ENCODE measurements around the gene DHRS4. TPM values are rescaled to one million over a fixed set of nuclear protein-coding genes. Genes with fewer than 3 reads are reported as not detected.

Gene DHRS4
- total and polyA plus RNA-seq, 2 of the 13 experiments (the other 11 are each of a cell fraction or from before 2014, with no cell fraction given) = 23.9 to 45.1 TPM

DNA sequence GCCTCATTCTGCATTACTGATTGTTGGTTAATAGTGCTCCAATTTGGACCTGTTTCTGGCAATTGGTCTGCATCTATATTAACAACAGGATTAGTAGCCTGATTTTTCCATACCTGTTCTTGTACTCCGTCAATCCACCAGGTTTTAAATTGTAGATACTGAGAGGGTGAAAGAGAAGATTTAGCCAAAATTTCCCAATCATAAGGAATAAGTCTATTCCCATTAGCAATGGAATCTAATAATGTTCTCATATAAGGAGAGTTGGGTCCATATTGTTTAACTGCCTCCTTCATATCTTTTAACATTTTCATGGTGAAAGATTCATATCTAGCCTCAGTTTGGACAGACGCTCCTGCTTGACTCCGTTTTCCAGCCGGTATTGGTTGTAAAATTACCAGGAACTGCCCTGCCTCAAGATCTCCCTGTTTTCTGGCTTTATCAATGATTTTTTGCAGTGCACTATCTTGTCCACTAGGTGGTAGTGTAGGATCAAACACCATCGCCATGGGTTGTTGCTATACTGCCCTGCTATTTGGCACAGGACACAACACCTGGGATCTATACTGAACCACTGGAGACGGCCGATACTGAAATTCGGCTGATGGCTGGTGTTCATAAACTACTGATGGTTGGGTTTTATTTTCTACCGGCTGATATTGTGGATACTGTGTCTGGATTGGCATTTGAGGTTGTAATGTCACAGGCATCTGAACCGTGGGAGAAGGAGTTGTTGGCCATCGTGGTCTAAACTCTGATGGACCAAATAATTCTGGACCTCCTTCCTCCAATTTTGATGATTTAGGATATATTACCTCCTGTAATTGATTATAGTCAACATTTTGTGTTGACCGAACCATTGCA lies 60.3 kb downstream of the DHRS4 start (continued):
- TF ChIP-seq RORA (CRISPR knock-in tag; IDR thresholded peaks at IDR 0.05) (no peak), ZNF30 (CRISPR knock-in tag; IDR thresholded peaks at IDR 0.05) (no peak), ZNF513 (CRISPR knock-in tag; conservative IDR thresholded peaks at IDR 0.05) (no peak), ZNF367 (CRISPR knock-in tag; IDR thresholded peaks at IDR 0.05; ENCODE audit: borderline replicate concordance) (no peak), TBX2 (CRISPR knock-in tag; IDR thresholded peaks at IDR 0.05; ENCODE audit: borderline replicate concordance) (peak; percentile 66), ZNF605 (CRISPR knock-in tag; IDR thresholded peaks at IDR 0.05) (no peak; the same call in 1 of the 2 replicates), SP4 (CRISPR knock-in tag; IDR thresholded peaks at IDR 0.05) (0 out of 2 replicates have a peak, but pooled peaks have one; percentile 50), PRDM4 (CRISPR knock-in tag; IDR thresholded peaks at IDR 0.05; ENCODE audit: borderline replicate concordance) (no peak), DNMT1 (CRISPR knock-in tag; IDR thresholded peaks at IDR 0.05) (no peak), PPARG (CRISPR knock-in tag; conservative IDR thresholded peaks at IDR 0.05) (peak; percentile 78), ZNF670 (CRISPR knock-in tag; IDR thresholded peaks at IDR 0.05; ENCODE audit: borderline replicate concordance) (no peak), RELA (CRISPR knock-in tag; IDR thresholded peaks at IDR 0.05) (peak; percentile 29; the same call in 1 of the 2 replicates), PCBP1 (IDR thresholded peaks at IDR 0.05; ENCODE audit: borderline replicate concordance, low read depth, low read length) (no peak), ZNF124 (CRISPR knock-in tag; IDR thresholded peaks at IDR 0.05) (peak; percentile 86; the same call in 1 of the 2 replicates), GFI1 (CRISPR knock-in tag; IDR thresholded peaks at IDR 0.05; ENCODE audit: borderline replicate concordance) (no peak), ZNF841 (CRISPR knock-in tag; IDR thresholded peaks at IDR 0.05; ENCODE audit: borderline replicate concordance) (0 out of 2 replicates have a peak, but pooled peaks have one; percentile 17), NKX3-1 (CRISPR knock-in tag; IDR thresholded peaks at IDR 0.05) (no peak), HES4 (CRISPR knock-in tag; IDR thresholded peaks at IDR 0.05; ENCODE audit: borderline replicate concordance) (no peak), KDM5B (CRISPR knock-in tag; IDR thresholded peaks at IDR 0.05; ENCODE audit: borderline replicate concordance) (no peak), HNRNPK (IDR thresholded peaks at IDR 0.05; ENCODE audit: low read depth, low read length, poor library complexity, severe bottlenecking) (no peak), RXRB (CRISPR knock-in tag; IDR thresholded peaks at IDR 0.05; ENCODE audit: borderline replicate concordance) (peak; percentile 74), ZNF430 (CRISPR knock-in tag; IDR thresholded peaks at IDR 0.05) (no peak), RAD51 (IDR thresholded peaks at IDR 0.05; ENCODE audit: borderline replicate concordance) (no peak), STAT5B (CRISPR knock-in tag; IDR thresholded peaks at IDR 0.05) (no peak), SMARCE1 (IDR thresholded peaks at IDR 0.05; ENCODE audit: borderline replicate concordance) (no peak), ONECUT2 (CRISPR knock-in tag; IDR thresholded peaks at IDR 0.05) (peak; percentile 60), ZNF550 (CRISPR knock-in tag; IDR thresholded peaks at IDR 0.05; ENCODE audit: borderline replicate concordance) (no peak), TEAD2 (CRISPR knock-in tag; IDR thresholded peaks at IDR 0.05) (no peak)
